GM23338 (cell line): Measurements from ENCODE around the gene PPP2R1B. TPM values are rescaled to one million over a fixed set of nuclear protein-coding genes. Genes with fewer than 3 reads are reported as not detected.

Experiments used
- ATAC-seq: fragments of 200-7000 bp; cut with Tn5 transposase; 3 replicates; pipeline ENCODE4 v1.9.1; 2020
- DNase-seq: peaks from one replicate; pipeline ENCODE4 v3.0.0-alpha.2; 2015; ENCODE audit warnings: low spot score
- H2AFZ ChIP-seq: fragments of 200-600 bp; sonication (generic); 2 replicates; pipeline ENCODE4 v1.8.0; 2016; ENCODE audit warnings: antibody characterized with exemption, mild to moderate bottlenecking, moderate library complexity
- H3F3A ChIP-seq: fragments of 200-600 bp; sonication (generic); replicated peaks from 2 replicates; pipeline ENCODE4 v1.8.0; 2017; ENCODE audit warnings: antibody characterized with exemption, mixed run types, low read depth
- H3K27ac ChIP-seq: fragments of 200-600 bp; sonication (generic); 2 replicates; pipeline ENCODE4 v1.6.1; 2016; ENCODE audit warnings: low read depth
- H3K27me3 ChIP-seq: fragments of 200-600 bp; sonication (generic); 2 replicates; pipeline ENCODE4 v1.8.0; 2016; ENCODE audit warnings: mild to moderate bottlenecking, mixed run types, moderate library complexity; ENCODE audit not compliant: insufficient read depth
- H3K36me3 ChIP-seq: fragments of 200-600 bp; sonication (generic); 2 replicates; pipeline ENCODE4 v1.8.0; 2016; ENCODE audit warnings: mild to moderate bottlenecking; ENCODE audit not compliant: insufficient read depth
- H3K4me1 ChIP-seq: fragments of 200-600 bp; sonication (generic); 2 replicates; pipeline ENCODE4 v1.8.0; 2016; ENCODE audit warnings: mild to moderate bottlenecking, moderate library complexity; ENCODE audit not compliant: insufficient read depth
- H3K4me2 ChIP-seq: fragments of 200-600 bp; sonication (generic); 2 replicates; pipeline ENCODE4 v1.7.1; 2017; ENCODE audit warnings: mixed run types
- H3K4me3 ChIP-seq: fragments of 200-600 bp; sonication (generic); 2 replicates; pipeline ENCODE4 v1.6.1; 2016; ENCODE audit warnings: mixed run types
- H3K79me2 ChIP-seq: fragments of 200-600 bp; sonication (generic); replicated peaks from 2 replicates; pipeline ENCODE4 v1.8.0; 2017; ENCODE audit warnings: mild to moderate bottlenecking; ENCODE audit not compliant: insufficient read depth
- H3K9me2 ChIP-seq: fragments of 200-600 bp; sonication (generic); 2 replicates; pipeline ENCODE4 v1.8.0; 2017; ENCODE audit not compliant: insufficient read depth
- H4K20me1 ChIP-seq: fragments of 200-600 bp; sonication (generic); replicated peaks from 2 replicates; pipeline ENCODE4 v1.8.0; 2017; ENCODE audit warnings: mild to moderate bottlenecking; ENCODE audit not compliant: insufficient read depth
- H3K27ac Mint-ChIP-seq: 2 replicates; pipeline ENCODE4 v1.8.0; 2020; ENCODE audit warnings: inconsistent platforms, mild to moderate bottlenecking, moderate library complexity, mixed read lengths
- H3K27me3 Mint-ChIP-seq: 3 replicates; pipeline ENCODE4 v1.8.0; 2022; ENCODE audit warnings: low read depth, mild to moderate bottlenecking, moderate library complexity, mixed read lengths, inconsistent platforms; ENCODE audit not compliant: insufficient read depth, poor library complexity
- H3K36me3 Mint-ChIP-seq: 3 replicates; pipeline ENCODE4 v1.8.0; 2021; ENCODE audit warnings: low read depth, mild to moderate bottlenecking, inconsistent platforms, moderate library complexity, mixed read lengths
- H3K4me1 Mint-ChIP-seq: 3 replicates; pipeline ENCODE4 v1.8.0; 2020; ENCODE audit warnings: mild to moderate bottlenecking, inconsistent platforms, mixed read lengths
- H3K4me3 Mint-ChIP-seq: 3 replicates; pipeline ENCODE4 v1.8.0; 2021; ENCODE audit warnings: moderate library complexity, mild to moderate bottlenecking, inconsistent platforms, mixed read lengths
- H3K9me3 Mint-ChIP-seq: 3 replicates; pipeline ENCODE4 v1.8.0; 2020; ENCODE audit warnings: moderate library complexity, mild to moderate bottlenecking, inconsistent platforms, mixed read lengths
- CREB1 ChIP-seq: fragments of 250-450 bp; sonication (Bioruptor Pico); IDR thresholded peaks from 2 replicates; pipeline ENCODE4 v1.5.0; 2020; ENCODE audit warnings: low read depth, mild to moderate bottlenecking, moderate library complexity
- CTCF ChIP-seq, 2 experiments: fragments of 200-600 bp in 1 of 2; sonication (generic) in 1 of 2; conservative IDR thresholded peaks; 2 replicates each; pipeline versions ENCODE4 v1.5.1 to v1.6.1; 2016 to 2017; ENCODE audit warnings: antibody characterized with exemption in 2 of 2, low read depth in 2 of 2, mild to moderate bottlenecking in 2 of 2, moderate library complexity in 1 of 2
- ETS1 ChIP-seq: IDR thresholded peaks from 2 replicates; pipeline ENCODE4 v1.6.1; 2016; ENCODE audit warnings: antibody characterized with exemption
- EZH2 ChIP-seq: fragments of 200-600 bp; sonication (generic); IDR thresholded peaks from one replicate; pipeline ENCODE4 v1.8.0; 2017; ENCODE audit warnings: antibody characterized with exemption, mild to moderate bottlenecking, low read depth; ENCODE audit not compliant: unreplicated experiment
- EZH2phosphoT487 ChIP-seq: fragments of 200-600 bp; sonication (generic); IDR thresholded peaks from one replicate; pipeline ENCODE4 v1.8.1; 2018; ENCODE audit warnings: antibody characterized with exemption; ENCODE audit not compliant: unreplicated experiment
- JUNB ChIP-seq: IDR thresholded peaks from one replicate; pipeline ENCODE4 v1.6.1; 2016; ENCODE audit warnings: antibody characterized with exemption; ENCODE audit not compliant: unreplicated experiment
- NANOG ChIP-seq: IDR thresholded peaks from 2 replicates; pipeline ENCODE4 v1.6.1; 2016; ENCODE audit warnings: antibody characterized with exemption, borderline replicate concordance
- POLR2AphosphoS5 ChIP-seq: IDR thresholded peaks from 2 replicates; pipeline ENCODE4 v1.6.1; 2016; ENCODE audit warnings: antibody characterized with exemption, low read depth
- REST ChIP-seq: IDR thresholded peaks from one replicate; pipeline ENCODE4 v1.6.1; 2018; ENCODE audit warnings: antibody characterized with exemption; ENCODE audit not compliant: unreplicated experiment
- STAT1 ChIP-seq: IDR thresholded peaks from one replicate; pipeline ENCODE4 v1.6.1; 2016; ENCODE audit warnings: antibody characterized with exemption; ENCODE audit not compliant: unreplicated experiment
- ZNF114 ChIP-seq: fragments of 250-450 bp; sonication (Bioruptor Pico); IDR thresholded peaks from 2 replicates; pipeline ENCODE4 v1.5.0; 2020; ENCODE audit warnings: mild to moderate bottlenecking, moderate library complexity
- ZNF331 ChIP-seq: fragments of 250-450 bp; sonication (Bioruptor Pico); IDR thresholded peaks from 2 replicates; pipeline ENCODE4 v1.5.0; 2020; ENCODE audit warnings: low read depth, mild to moderate bottlenecking, moderate library complexity
- ZNF462 ChIP-seq: fragments of 250-450 bp; sonication (Bioruptor Pico); IDR thresholded peaks from 2 replicates; pipeline ENCODE4 v1.5.0; 2020; ENCODE audit warnings: mild to moderate bottlenecking, moderate library complexity
- polyA plus RNA-seq: library from polyadenylated mRNA; unstranded; fragments of >200 nt; fragmentation: Nextera tagmentation; extraction: Ambion mirVana; gene quantifications from 2 replicates; pipeline ENCODE4 v1.2.1, GENCODE V29; 2016
- total RNA-seq: library from RNA; depleted of rRNA; stranded (reverse); fragments of >200 nt; shearing (Covaris generic); gene quantifications from 2 replicates; pipeline ENCODE4 v1.2.3, GENCODE V29; 2014

The PPP2R1B gene
- total and polyA plus RNA-seq, 2 experiments from 2014 or later = 18.5 to 82.0 TPM

GRCh38 chr11:111761036-111761435 lies 5.2 kb downstream of the PPP2R1B start:
- peaks cover 91% of the 10 kb centered on the region for H3K36me3 Mint-ChIP-seq
- 0 out of 2 replicates have a peak, but pooled peaks cover 2% of the 10 kb centered on the region for H3F3A ChIP-seq
- TF ChIP-seq EZH2phosphoT487 (no peak), ZNF114 (CRISPR knock-in tag) (no peak), POLR2AphosphoS5 (no peak), NANOG (no peak), JUNB (no peak), CREB1 (CRISPR knock-in tag) (no peak), STAT1 (no peak), ZNF331 (CRISPR knock-in tag) (no peak), EZH2 (no peak), CTCF (conservative IDR thresholded peaks at IDR 0.05; ENCODE audit: low read depth in 2 of 2) (no peak), ETS1 (no peak), REST (no peak), ZNF462 (CRISPR knock-in tag) (no peak)
- H3K4me2 ChIP-seq = no peak overlapping the region
- H3K79me2 ChIP-seq = peaks cover 41% of the 10 kb centered on the region
- peaks cover 22% of the 10 kb centered on the region for H3K4me1 Mint-ChIP-seq
- H2AFZ ChIP-seq = no peak overlapping the region
- no peak overlapping the region for H3K27ac ChIP-seq
- no peaks in the 10 kb centered on the region for H3K9me2 ChIP-seq
- no peak for ATAC-seq
- H3K9me3 Mint-ChIP-seq = no peaks in the 10 kb centered on the region
- no peaks in the 10 kb centered on the region for H3K27me3 ChIP-seq
- no peak overlapping the region for H3K27ac Mint-ChIP-seq
- H3K4me3 ChIP-seq = no peak overlapping the region
- H4K20me1 ChIP-seq = peaks cover 30% of the 10 kb centered on the region
- DNase-seq = no peak
- H3K36me3 ChIP-seq = peaks cover 71% of the 10 kb centered on the region
- peaks cover 1% of the 10 kb centered on the region for H3K27me3 Mint-ChIP-seq
- no peak overlapping the region for H3K4me3 Mint-ChIP-seq
- H3K4me1 ChIP-seq = peaks cover 18% of the 10 kb centered on the region
